Left lung (tissue), 10 donors: ENCODE measurements around the gene PPIL6. TPM values are rescaled to one million over a fixed set of nuclear protein-coding genes. Genes with fewer than 3 reads are reported as not detected.

Experiments
- ATAC-seq: fragments of 200-7000 bp; cut with Tn5 transposase; one replicate; pipeline ENCODE4 v1.9.1; 2020; ENCODE audit warnings: moderate library complexity
- DNase-seq, 4 donors: peaks; one replicate each; pipeline ENCODE4 v3.0.0-alpha.2; 2013 to 2020
- H3K27ac ChIP-seq, 2 donors: fragments of 200-600 bp; sonication (generic) in 1 of 2; one replicate each; pipeline versions ENCODE4 v1.5.0 to v1.8.0; 2020 to 2021
- H3K27me3 ChIP-seq, 2 donors: fragments of 200-600 bp; sonication (generic) in 1 of 2; one replicate each; pipeline versions ENCODE4 v1.5.0 to v1.8.0; 2020 to 2021
- H3K36me3 ChIP-seq, 2 donors: fragments of 200-600 bp; sonication (generic) in 1 of 2; one replicate each; pipeline versions ENCODE4 v1.5.0 to v1.8.0; 2020 to 2021
- H3K4me1 ChIP-seq, 2 donors: fragments of 200-600 bp; one replicate each; pipeline ENCODE4 v1.8.0; 2021
- H3K4me3 ChIP-seq, 2 donors: fragments of 200-600 bp; sonication (generic) in 1 of 2; one replicate each; pipeline versions ENCODE4 v1.5.0 to v1.8.0; 2020 to 2021; ENCODE audit warnings: mild to moderate bottlenecking in 1 of 2
- H3K9me3 ChIP-seq, 2 donors: fragments of 200-600 bp; sonication (generic) in 1 of 2; one replicate each; pipeline versions ENCODE4 v1.5.0 to v1.8.0; 2020 to 2021
- CTCF ChIP-seq, 2 donors: fragments of 200-600 bp; sonication (generic) in 1 of 2; IDR thresholded peaks; one replicate each; pipeline versions ENCODE4 v1.5.0 to v1.8.0; 2021; ENCODE audit warnings: antibody characterized with exemption in 2 of 2
- intact Hi-C, 2 donors: fragments of 100-400 bp; cut with DNase I; formaldehyde crosslinking; loops; one replicate each; pipeline versions ENCODE4 v1.11.2 to v1.14.2; 2022
- polyA plus RNA-seq, 6 donors: library from polyadenylated mRNA; unstranded; fragments of 120-200 nt; gene quantifications; one replicate each; pipeline ENCODE4 v1.2.1, GENCODE V29; 2013; ENCODE audit not compliant: insufficient read length in 6 of 6
- total RNA-seq, 2 donors: library from RNA; stranded (reverse); fragmentation: NEBNext Ultra II Directional; extraction: Animal tissue kit (Norgen Biotek cat#: 25700); gene quantifications; one replicate each; pipeline ENCODE4 v1.2.1, GENCODE V29; 2021
- donor health status: DM: no; HTN: yes; CAD: no.
- donor health status: DM: no; HTN: no; CAD: no.

PPIL6 gene
- total and polyA plus RNA-seq, 8 donors = 4.5 to 15.1 (median 9.9) TPM

- Histone ChIP-seq H3K4me3 (peak overlapping the region; percentile 83 to 93), H3K36me3 (peaks cover 3 to 24% of the 10 kb centered on the region in 2 donors), H3K27me3 (no peaks in the 10 kb centered on the region), H3K27ac (peak overlapping the region; percentile 100), H3K9me3 (no peaks in the 10 kb centered on the region), H3K4me1 (peaks cover 19 to 69% of the 10 kb centered on the region in 2 donors)
- no peak for ATAC-seq
- intact Hi-C loops = loop anchor here in 1 of 2 donors (10.0 kb wide), 1 partner anchor 196 kb away; no protein-coding TSS in a partner anchor
- TF ChIP-seq CTCF (IDR thresholded peaks at IDR 0.05) = no peak
- DNase-seq = peak in 2 of 4 donors; percentile 24 to 27
Measured at GRCh38 chr6:109381061-109381746, 59.2 kb downstream of the PPIL6 start.

DNA sequence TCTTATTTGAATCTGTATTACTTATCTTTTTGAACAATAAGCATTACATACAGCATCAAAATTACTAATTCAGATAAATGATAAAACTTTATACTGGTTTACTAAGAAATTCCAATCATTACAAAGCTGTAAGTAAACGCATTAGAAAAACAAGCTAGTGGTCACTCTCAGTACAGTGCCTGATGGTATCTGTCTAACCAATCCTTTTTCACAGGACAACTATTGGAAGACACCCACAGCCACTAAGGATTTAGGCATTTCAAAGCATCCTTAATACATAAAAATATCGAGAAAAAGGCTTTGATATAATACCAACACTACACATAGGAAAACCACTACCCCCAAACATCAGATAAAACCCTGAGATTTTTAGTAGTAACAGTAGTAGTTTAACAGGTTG, 60.7 kb downstream of the PPIL6 start:
- Histone ChIP-seq H3K27me3 (no peaks in the 10 kb centered on the region), H3K36me3 (peaks cover 3 to 39% of the 10 kb centered on the region in 2 donors), H3K4me1 (peaks cover 18 to 66% of the 10 kb centered on the region in 2 donors), H3K9me3 (no peaks in the 10 kb centered on the region), H3K27ac (peak overlapping the region in 1 of 2 donors; percentile 100), H3K4me3 (peak overlapping the region; percentile 83 to 93)
- intact Hi-C loops = loop anchor here in 1 of 2 donors (10.0 kb wide), 1 partner anchor 195 kb away; no protein-coding TSS in a partner anchor
- no peak for DNase-seq
- no peak for TF ChIP-seq CTCF (IDR thresholded peaks at IDR 0.05)
- no peak for ATAC-seq

GRCh38 chr6:109377717-109378116, 62.7 kb downstream of the PPIL6 start:
- H3K4me1 ChIP-seq = peaks cover 23 to 71% of the 10 kb centered on the region in 2 donors

GRCh38 chr6:109374326-109374892, 66.0 kb downstream of the PPIL6 start:
- DNase-seq (no peak), ATAC-seq (no peak)
- Histone ChIP-seq H3K27ac (peak overlapping the region in 1 of 2 donors; percentile 71), H3K9me3 (no peaks in the 10 kb centered on the region), H3K4me3 (no peak overlapping the region), H3K27me3 (no peaks in the 10 kb centered on the region), H3K4me1 (peaks cover 14 to 84% of the 10 kb centered on the region in 2 donors), H3K36me3 (peaks cover 3 to 90% of the 10 kb centered on the region in 2 donors)
- TF ChIP-seq CTCF (IDR thresholded peaks at IDR 0.05) = no peak
- intact Hi-C loops = no loop called here

More at GRCh38 chr6:109377717-109378116, 62.7 kb downstream of the PPIL6 start:
- no peaks in the 10 kb centered on the region for H3K27me3 ChIP-seq
- H3K27ac ChIP-seq = peak overlapping the region in 1 of 2 donors; percentile 4
- ATAC-seq = no peak
- no peak for TF ChIP-seq CTCF (IDR thresholded peaks at IDR 0.05)
- H3K4me3 ChIP-seq = no peak overlapping the region
- intact Hi-C loops = no loop called here
- H3K9me3 ChIP-seq = no peaks in the 10 kb centered on the region
- H3K36me3 ChIP-seq = peaks cover 3 to 58% of the 10 kb centered on the region in 2 donors
- no peak for DNase-seq

- H3K9me3 ChIP-seq = no peaks in the 10 kb centered on the region
- DNase-seq (no peak), ATAC-seq (peak; percentile 59)
- no peaks in the 10 kb centered on the region for H3K27me3 ChIP-seq
- H3K27ac ChIP-seq = peak overlapping the region in 1 of 2 donors; percentile 71
- intact Hi-C loops = no loop called here
- peaks cover 3 to 96% of the 10 kb centered on the region in 2 donors for H3K36me3 ChIP-seq
- no peak overlapping the region for H3K4me3 ChIP-seq
- TF ChIP-seq CTCF (IDR thresholded peaks at IDR 0.05) = no peak
- H3K4me1 ChIP-seq = peaks cover 9 to 77% of the 10 kb centered on the region in 2 donors
Measured at GRCh38 chr6:109373762-109374161, 66.7 kb downstream of the PPIL6 start.
